CD4-positive, alpha-beta T cell (primary cell): ENCODE results near the gene RBM17. TPM values are rescaled to one million over a fixed set of nuclear protein-coding genes. Genes with fewer than 3 reads are reported as not detected.
A peak's percentile ranks its signal among the peaks of the same experiment; 100 is the strongest.
"Not testable (repeated sequence)": the region's sequence is repeated elsewhere in the genome, so short reads cannot be mapped to it uniquely, and the experiment has no call there.

Experiments
- ATAC-seq: fragments of 200-7000 bp; cut with Tn5 transposase; one replicate; pipeline ENCODE4 v1.10.0; 2022; ENCODE audit warnings: mild to moderate bottlenecking; ENCODE audit not compliant: poor library complexity
- CTCF ChIA-PET: fragments of 350-600 bp; sonication (Branson Sonifier 250); formaldehyde crosslinking; loops from one replicate; lab custom pipeline; 2021; ENCODE audit warnings: antibody characterized with exemption, inconsistent platforms; lab: Charles Lee
- POLR2A ChIA-PET: fragments of 350-600 bp; sonication (Branson Sonifier 250); formaldehyde crosslinking; loops from one replicate; lab custom pipeline; 2021; ENCODE audit warnings: antibody characterized with exemption, inconsistent platforms; lab: Charles Lee
- DNase-seq, 14 experiments: peaks; one replicate each; pipeline ENCODE4 v3.0.0-alpha.2; 2013 to 2020; ENCODE audit warnings: mixed read lengths in 2 of 14
- H3K27ac ChIP-seq, 2 donors: one replicate each; pipeline versions ENCODE4 v1.5.1 to v1.7.0; 2013; ENCODE audit warnings: low read length in 2 of 2, low read depth in 1 of 2, mild to moderate bottlenecking in 1 of 2
- H3K27me3 ChIP-seq, 2 experiments: 1 replicate in 1 of 2; 2 replicates in 1 of 2; pipeline versions ENCODE4 v1.6.1 to v1.7.0; 2013; ENCODE audit warnings: low read length in 2 of 2, control low read depth in 1 of 2, mild to moderate bottlenecking in 1 of 2, moderate library complexity in 1 of 2; ENCODE audit not compliant: insufficient read depth in 2 of 2, control insufficient read depth in 1 of 2
- H3K36me3 ChIP-seq: one replicate; pipeline ENCODE4 v1.6.1; 2013; ENCODE audit warnings: low read length, control low read depth; ENCODE audit not compliant: insufficient read depth
- H3K4me1 ChIP-seq: one replicate; pipeline ENCODE4 v1.6.1; 2013; ENCODE audit warnings: low read length, control low read depth; ENCODE audit not compliant: insufficient read depth
- H3K4me3 ChIP-seq: one replicate; pipeline ENCODE4 v1.5.1; 2013; ENCODE audit warnings: mild to moderate bottlenecking, low read length, moderate library complexity
- H3K9me3 ChIP-seq, 2 experiments: 1 replicate in 1 of 2; 2 replicates in 1 of 2; pipeline versions ENCODE4 v1.6.1 to v1.7.0; 2013; ENCODE audit warnings: low read length in 2 of 2, mild to moderate bottlenecking in 2 of 2, control low read depth in 1 of 2, moderate library complexity in 1 of 2; ENCODE audit not compliant: control insufficient read depth in 1 of 2, insufficient read depth in 1 of 2
- H3K27ac Mint-ChIP-seq: one replicate; pipeline ENCODE4 v1.8.0; 2020; ENCODE audit warnings: mixed read lengths
- H3K27me3 Mint-ChIP-seq: one replicate; pipeline ENCODE4 v1.8.0; 2021; ENCODE audit warnings: mixed read lengths
- H3K36me3 Mint-ChIP-seq: one replicate; pipeline ENCODE4 v1.8.0; 2021; ENCODE audit warnings: low read depth, mixed read lengths
- H3K4me1 Mint-ChIP-seq: one replicate; pipeline ENCODE4 v1.8.0; 2021; ENCODE audit warnings: low read depth, mixed read lengths
- H3K4me3 Mint-ChIP-seq: one replicate; pipeline ENCODE4 v1.8.0; 2020; ENCODE audit warnings: mild to moderate bottlenecking, mixed read lengths
- H3K9me3 Mint-ChIP-seq: one replicate; pipeline ENCODE4 v1.8.0; 2020; ENCODE audit warnings: mixed read lengths
- intact Hi-C, 2 experiments: fragments of 100-400 bp; cut with DNase I in 1 of 2; cut with micrococcal nuclease in 1 of 2; formaldehyde crosslinking; loops; one replicate each; pipeline versions ENCODE4 v1.15.1 to v1.9.0; 2023 to 2025; cut with DNase I, micrococcal nuclease
- total RNA-seq, 174 experiments: library from RNA in 2 of 174; stranded (reverse) in 2 of 174; gene quantifications; one replicate each; pipeline ENCODE4 v1.2.3 and lab custom pipeline; 2021 to 2026
- TF ChIP-seq, protein P1 (sequence below): fragments of 200-600 bp; IDR thresholded peaks from one replicate; pipeline ENCODE4 v1.8.0; 2022; ENCODE audit warnings: antibody characterized with exemption, mild to moderate bottlenecking

RBM17 gene
- total RNA-seq, 2 experiments from 2014 or later = 143 to 150 TPM

DNA sequence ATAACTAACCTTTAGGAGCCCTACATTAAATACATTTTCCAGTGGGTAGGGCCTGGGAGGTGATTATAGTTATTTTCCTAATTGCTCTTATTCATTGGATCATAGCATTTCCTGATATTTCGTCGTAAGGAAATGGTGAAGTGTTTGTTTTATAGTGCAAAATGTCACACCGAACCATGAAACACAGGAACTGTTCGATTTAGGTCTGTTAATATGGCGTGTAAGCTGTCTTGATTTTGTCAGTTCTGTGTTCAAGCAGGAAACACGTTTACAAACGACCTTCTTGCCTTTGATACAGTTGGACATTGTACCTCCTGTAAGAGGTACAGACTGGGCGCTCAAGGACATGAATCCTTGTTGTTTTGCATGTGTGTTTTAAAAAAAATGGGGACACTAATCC is 14.8 kb downstream of the RBM17 start:
- Histone ChIP-seq H3K36me3 (peaks cover 83% of the 10 kb centered on the region), H3K9me3 (no peaks in the 10 kb centered on the region), H3K4me3 (no peak overlapping the region), H3K27ac (no peak overlapping the region), H3K4me1 (peaks cover 3% of the 10 kb centered on the region), H3K27me3 (no peaks in the 10 kb centered on the region)
- DNase-seq = no peak
- H3K9me3 Mint-ChIP-seq = no peaks in the 10 kb centered on the region
- H3K27ac Mint-ChIP-seq = peak overlapping the region; percentile 15
- peaks cover 18% of the 10 kb centered on the region for H3K4me1 Mint-ChIP-seq
- peaks cover 90% of the 10 kb centered on the region for H3K36me3 Mint-ChIP-seq
- intact Hi-C loops = loop anchor here (5.0 to 10.0 kb wide), 2 partner anchors 561 to 569 kb away; no protein-coding TSS in a partner anchor
- TF ChIP-seq, protein P1, sequence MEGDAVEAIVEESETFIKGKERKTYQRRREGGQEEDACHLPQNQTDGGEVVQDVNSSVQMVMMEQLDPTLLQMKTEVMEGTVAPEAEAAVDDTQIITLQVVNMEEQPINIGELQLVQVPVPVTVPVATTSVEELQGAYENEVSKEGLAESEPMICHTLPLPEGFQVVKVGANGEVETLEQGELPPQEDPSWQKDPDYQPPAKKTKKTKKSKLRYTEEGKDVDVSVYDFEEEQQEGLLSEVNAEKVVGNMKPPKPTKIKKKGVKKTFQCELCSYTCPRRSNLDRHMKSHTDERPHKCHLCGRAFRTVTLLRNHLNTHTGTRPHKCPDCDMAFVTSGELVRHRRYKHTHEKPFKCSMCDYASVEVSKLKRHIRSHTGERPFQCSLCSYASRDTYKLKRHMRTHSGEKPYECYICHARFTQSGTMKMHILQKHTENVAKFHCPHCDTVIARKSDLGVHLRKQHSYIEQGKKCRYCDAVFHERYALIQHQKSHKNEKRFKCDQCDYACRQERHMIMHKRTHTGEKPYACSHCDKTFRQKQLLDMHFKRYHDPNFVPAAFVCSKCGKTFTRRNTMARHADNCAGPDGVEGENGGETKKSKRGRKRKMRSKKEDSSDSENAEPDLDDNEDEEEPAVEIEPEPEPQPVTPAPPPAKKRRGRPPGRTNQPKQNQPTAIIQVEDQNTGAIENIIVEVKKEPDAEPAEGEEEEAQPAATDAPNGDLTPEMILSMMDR = no peak
- no peak for ATAC-seq
- H3K27me3 Mint-ChIP-seq = no peaks in the 10 kb centered on the region
- ChIA-PET CTCF (no interaction called here), POLR2A (no interaction called here)
- H3K4me3 Mint-ChIP-seq = no peak overlapping the region

DNA sequence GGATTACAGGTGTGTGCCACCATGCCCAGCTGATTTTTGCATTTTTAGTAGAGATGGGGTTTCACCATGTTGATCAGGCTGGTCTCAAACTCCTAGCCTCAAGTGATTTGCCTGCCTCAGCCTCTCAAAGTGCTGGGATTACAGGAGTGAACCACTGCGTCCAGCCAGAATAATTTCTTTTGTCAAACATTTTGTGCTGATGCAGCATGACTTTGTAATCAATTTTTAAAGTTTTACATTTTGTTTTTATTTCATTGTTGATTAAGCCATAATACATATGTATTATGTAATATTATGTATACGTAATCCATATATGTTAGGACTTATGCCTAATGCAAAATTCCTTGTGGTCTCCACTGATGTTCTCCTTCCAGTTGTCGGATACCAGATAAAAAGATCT is 18.8 kb downstream of the RBM17 start:
- not testable (repeated sequence) for H3K27ac Mint-ChIP-seq, H3K4me3 ChIP-seq, H3K27me3 Mint-ChIP-seq, H3K9me3 ChIP-seq, H3K9me3 Mint-ChIP-seq, ATAC-seq, H3K27ac ChIP-seq, H3K4me3 Mint-ChIP-seq, H3K27me3 ChIP-seq, DNase-seq
- Histone ChIP-seq H3K4me1 (peaks cover 19% of the 10 kb centered on the region), H3K36me3 (peaks cover 79% of the 10 kb centered on the region)
- ChIA-PET POLR2A (interaction anchor here (1.7 kb wide), 1 partner anchor 37 kb away, joined by 3 read pairs; no protein-coding TSS in a partner anchor), CTCF (interaction anchor here (1.4 to 6.1 kb wide), 2 partner anchors 43 to 295 kb away, joined by 5 to 30 read pairs; no protein-coding TSS in a partner anchor)
- H3K4me1 Mint-ChIP-seq = peaks cover 35% of the 10 kb centered on the region
- intact Hi-C loops = loop anchor here (2.0 to 10.0 kb wide), 4 partner anchors 43 to 557 kb away; partner anchors contain the start of gene PFKFB3 (in 1 of the 2)
- H3K36me3 Mint-ChIP-seq = peaks cover 92% of the 10 kb centered on the region

DNA sequence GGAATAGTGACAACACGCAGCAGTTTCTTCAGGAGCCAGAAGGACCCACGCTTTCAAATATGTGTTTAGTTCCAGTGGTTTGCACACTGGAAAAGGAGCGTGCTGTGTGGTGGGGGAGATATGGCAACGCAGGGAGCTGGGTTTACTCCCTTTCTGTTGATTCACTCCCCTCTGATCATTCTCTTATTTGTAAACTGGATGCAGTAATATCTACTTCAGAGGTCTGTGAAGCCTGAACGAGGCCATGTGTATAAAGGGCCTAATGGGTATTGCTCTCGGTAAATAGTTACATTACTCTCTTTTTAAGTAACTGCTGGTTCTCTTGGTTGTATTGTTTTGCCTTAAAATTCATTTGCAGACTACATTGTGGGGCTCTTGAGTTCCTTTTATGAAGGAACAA is 19.2 kb downstream of the RBM17 start:
- intact Hi-C loops = loop anchor here (2.0 to 10.0 kb wide), 4 partner anchors 43 to 557 kb away; partner anchors contain the start of gene PFKFB3 (in 1 of the 2)
- ChIA-PET POLR2A (interaction anchor here (0.7 to 1.7 kb wide), 3 partner anchors 36 to 294 kb away, joined by 3 to 4 read pairs (median 3); no protein-coding TSS in a partner anchor), CTCF (interaction anchor here (1.0 to 6.1 kb wide), 3 partner anchors 43 to 294 kb away, joined by 5 to 30 read pairs (median 5); partner anchors contain the start of gene PFKFB3)
- Histone ChIP-seq H3K4me1 (peaks cover 19% of the 10 kb centered on the region), H3K9me3 (no peaks in the 10 kb centered on the region), H3K36me3 (peaks cover 79% of the 10 kb centered on the region), H3K4me3 (no peak overlapping the region), H3K27me3 (no peaks in the 10 kb centered on the region), H3K27ac (no peak overlapping the region)
- ATAC-seq (no peak), DNase-seq (no peak)
- TF ChIP-seq, protein P1 = no peak
- peak overlapping the region; percentile 43 for H3K27ac Mint-ChIP-seq
- H3K27me3 Mint-ChIP-seq = no peaks in the 10 kb centered on the region
- H3K4me1 Mint-ChIP-seq = peaks cover 35% of the 10 kb centered on the region
- no peaks in the 10 kb centered on the region for H3K9me3 Mint-ChIP-seq
- H3K4me3 Mint-ChIP-seq = no peak overlapping the region
- peaks cover 92% of the 10 kb centered on the region for H3K36me3 Mint-ChIP-seq
